ENCODE results near the gene SH3RF3. TPM values are rescaled to one million over a fixed set of nuclear protein-coding genes. Genes with fewer than 3 reads are reported as not detected.

SH3RF3 gene
- total RNA-seq, 4 donors from 2014 or later, result 2.2 to 6.1 (median 4.2) TPM

DNA sequence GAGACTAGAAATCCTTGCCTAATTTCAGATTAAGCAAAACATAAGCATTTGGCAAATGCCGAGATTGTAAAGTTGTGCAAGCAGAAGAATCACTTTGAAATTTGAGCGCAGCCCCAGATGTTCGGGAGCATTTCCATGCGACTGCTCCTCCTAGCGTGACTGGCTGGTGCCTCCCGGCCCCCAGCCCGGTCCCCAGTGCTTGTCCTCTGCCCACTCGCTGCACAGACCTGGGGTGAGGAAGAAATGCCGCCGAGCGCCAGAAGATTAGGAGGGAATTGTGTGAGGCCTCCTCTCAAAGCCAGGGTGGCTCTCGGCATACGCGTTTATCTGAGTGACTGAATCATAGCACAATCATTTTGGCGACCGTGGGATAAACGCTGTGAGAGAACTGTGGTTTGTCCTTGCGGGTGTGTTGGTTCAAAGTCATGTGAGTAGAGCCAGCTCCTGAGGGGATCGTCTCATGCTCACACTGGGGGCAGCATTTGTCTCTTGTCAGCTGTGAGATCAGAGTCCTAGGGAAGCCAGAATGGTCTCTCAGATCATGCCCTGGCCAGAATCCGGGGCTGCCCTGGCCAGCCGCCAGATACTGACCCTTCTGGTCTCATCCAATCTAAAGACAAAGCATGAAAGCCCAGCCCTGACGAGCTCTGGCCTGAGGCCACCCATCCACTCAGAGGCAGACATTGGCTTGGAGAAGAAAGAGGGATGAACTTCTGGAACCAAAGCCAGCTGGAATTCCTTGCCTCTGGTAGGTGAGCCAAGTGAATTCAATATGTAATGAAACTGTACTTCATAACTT, 189.3 kb downstream of the SH3RF3 start:
- peak in 2 of 3 donors; percentile 14 to 56 for TF ChIP-seq POLR2AphosphoS5 (IDR thresholded peaks at IDR 0.05)
- TF ChIP-seq, protein P1, sequence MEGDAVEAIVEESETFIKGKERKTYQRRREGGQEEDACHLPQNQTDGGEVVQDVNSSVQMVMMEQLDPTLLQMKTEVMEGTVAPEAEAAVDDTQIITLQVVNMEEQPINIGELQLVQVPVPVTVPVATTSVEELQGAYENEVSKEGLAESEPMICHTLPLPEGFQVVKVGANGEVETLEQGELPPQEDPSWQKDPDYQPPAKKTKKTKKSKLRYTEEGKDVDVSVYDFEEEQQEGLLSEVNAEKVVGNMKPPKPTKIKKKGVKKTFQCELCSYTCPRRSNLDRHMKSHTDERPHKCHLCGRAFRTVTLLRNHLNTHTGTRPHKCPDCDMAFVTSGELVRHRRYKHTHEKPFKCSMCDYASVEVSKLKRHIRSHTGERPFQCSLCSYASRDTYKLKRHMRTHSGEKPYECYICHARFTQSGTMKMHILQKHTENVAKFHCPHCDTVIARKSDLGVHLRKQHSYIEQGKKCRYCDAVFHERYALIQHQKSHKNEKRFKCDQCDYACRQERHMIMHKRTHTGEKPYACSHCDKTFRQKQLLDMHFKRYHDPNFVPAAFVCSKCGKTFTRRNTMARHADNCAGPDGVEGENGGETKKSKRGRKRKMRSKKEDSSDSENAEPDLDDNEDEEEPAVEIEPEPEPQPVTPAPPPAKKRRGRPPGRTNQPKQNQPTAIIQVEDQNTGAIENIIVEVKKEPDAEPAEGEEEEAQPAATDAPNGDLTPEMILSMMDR (IDR thresholded peaks at IDR 0.05), result peak in 1 of 2 donors; percentile 27
- TF ChIP-seq POLR2A (IDR thresholded peaks at IDR 0.05), result no peak
- TF ChIP-seq EP300 (IDR thresholded peaks at IDR 0.05), result no peak
- Histone ChIP-seq H3K4me3 (peak overlapping the region; percentile 7), H3K9me3 (no peaks in the 10 kb centered on the region), H3K36me3 (no peaks in the 10 kb centered on the region), H3K27ac (peak overlapping the region; percentile 80), H3K27me3 (no peaks in the 10 kb centered on the region), H3K4me1 (peaks cover 52% of the 10 kb centered on the region)
- peak; percentile 87 to 90 for DNase-seq (ENCODE audit: low spot score in 2 of 2)
- WGBS, result 21% methylated on average over 22 of the region's 22 CpGs

DNA sequence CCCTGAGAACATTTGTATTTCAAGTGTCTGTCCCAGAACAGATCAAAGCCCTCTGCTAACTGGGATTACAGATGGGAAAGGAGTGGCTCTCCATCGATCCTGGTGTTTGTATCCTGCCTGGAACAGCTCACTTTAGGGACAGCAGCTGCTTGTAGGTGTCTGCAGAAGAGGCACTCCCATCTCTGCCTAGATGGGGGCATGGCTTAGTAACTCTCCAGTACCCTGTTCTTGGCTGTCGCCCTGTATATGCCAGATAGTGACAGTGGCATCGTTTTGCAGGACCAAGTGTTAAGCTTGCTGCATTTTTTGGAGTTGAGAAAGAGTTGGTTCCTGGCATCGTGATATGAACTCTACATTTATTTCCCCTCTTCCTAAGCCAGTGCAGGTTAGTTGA, 189.9 kb downstream of the SH3RF3 start:
- Histone ChIP-seq H3K36me3 (no peaks in the 10 kb centered on the region), H3K27ac (peak overlapping the region; percentile 80), H3K9me3 (no peaks in the 10 kb centered on the region), H3K27me3 (no peaks in the 10 kb centered on the region), H3K4me3 (no peak overlapping the region), H3K4me1 (peaks cover 58% of the 10 kb centered on the region)
- 45% methylated on average over 4 of the region's 4 CpGs for WGBS
- no peak for DNase-seq (ENCODE audit: low spot score in 2 of 2)
- TF ChIP-seq, protein P1 (IDR thresholded peaks at IDR 0.05), result no peak
- peak in 1 of 3 donors; percentile 14 for TF ChIP-seq POLR2AphosphoS5 (IDR thresholded peaks at IDR 0.05)

DNA sequence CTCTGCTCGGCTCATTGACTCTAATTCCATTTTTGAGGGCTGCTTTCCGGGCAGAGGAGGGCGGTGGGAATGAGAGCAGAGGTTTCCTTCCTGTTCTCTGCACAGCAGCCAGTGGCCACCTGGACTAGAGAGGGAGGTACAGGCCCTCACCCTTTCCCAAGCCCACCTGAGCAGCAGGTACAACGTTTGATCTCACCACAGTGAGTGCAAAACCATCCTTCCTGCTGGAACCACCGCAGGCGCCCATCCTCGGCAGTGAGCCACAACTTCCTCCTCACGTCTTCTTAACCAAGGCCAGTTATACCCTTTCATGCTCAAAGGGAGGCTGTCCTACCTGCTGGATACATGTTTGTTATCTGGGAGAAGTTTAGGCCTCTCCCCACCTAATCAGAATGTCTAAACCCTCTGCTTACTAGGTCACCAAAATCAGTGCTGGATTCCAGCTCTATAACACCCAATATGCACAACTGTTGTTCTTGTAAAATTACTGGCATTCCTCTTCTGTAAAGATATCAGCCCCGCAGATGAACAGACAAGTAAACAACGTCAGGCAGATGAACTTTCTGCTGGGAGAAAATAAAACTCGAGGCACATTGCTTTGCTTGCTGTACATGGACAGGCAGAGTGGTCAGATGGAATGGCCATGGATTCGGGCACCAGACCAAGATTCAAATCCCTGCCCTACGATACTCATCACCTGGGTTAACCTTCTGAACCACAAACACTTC, 191.4 kb downstream of the SH3RF3 start:
- no peak for DNase-seq (ENCODE audit: low spot score in 2 of 2)
- Histone ChIP-seq H3K27me3 (no peaks in the 10 kb centered on the region), H3K9me3 (no peaks in the 10 kb centered on the region), H3K36me3 (no peaks in the 10 kb centered on the region), H3K4me1 (peaks cover 72% of the 10 kb centered on the region), H3K4me3 (no peak overlapping the region), H3K27ac (no peak overlapping the region)
- 81% methylated on average over 13 of the region's 13 CpGs for WGBS
- no peak for TF ChIP-seq POLR2AphosphoS5 (IDR thresholded peaks at IDR 0.05)
- no peak for TF ChIP-seq EP300 (IDR thresholded peaks at IDR 0.05)
- TF ChIP-seq POLR2A (IDR thresholded peaks at IDR 0.05), result no peak
- TF ChIP-seq, protein P1 (IDR thresholded peaks at IDR 0.05), result no peak

DNA sequence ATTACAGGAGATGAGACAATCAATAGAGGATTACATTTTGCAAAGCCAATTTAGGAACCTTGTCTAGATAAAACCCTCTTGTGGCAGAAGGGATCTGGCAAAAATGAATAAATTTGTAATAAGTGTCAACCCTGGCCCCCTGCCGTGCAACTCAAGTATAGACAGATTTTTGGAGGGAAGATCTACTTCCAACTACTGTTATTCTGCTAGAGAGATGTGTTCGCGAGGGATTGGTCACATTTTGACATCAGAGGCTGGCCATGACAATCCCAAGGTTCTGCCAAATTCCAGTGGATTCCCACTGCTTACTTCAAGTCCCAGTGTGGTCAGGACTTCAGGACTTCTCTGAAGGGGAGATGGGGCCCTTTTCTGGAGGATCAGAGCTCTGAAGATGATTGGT, 192.6 kb downstream of the SH3RF3 start:
- DNase-seq (ENCODE audit: low spot score in 2 of 2), result no peak
- no peaks in the 10 kb centered on the region for H3K9me3 ChIP-seq
- peak overlapping the region; percentile 75 for H3K27ac ChIP-seq
- TF ChIP-seq POLR2AphosphoS5 (IDR thresholded peaks at IDR 0.05) (no peak), POLR2A (IDR thresholded peaks at IDR 0.05) (no peak), EP300 (IDR thresholded peaks at IDR 0.05) (no peak)
- TF ChIP-seq, protein P1 (IDR thresholded peaks at IDR 0.05), result no peak
- no peak overlapping the region for H3K4me3 ChIP-seq
- peaks cover 84% of the 10 kb centered on the region for H3K4me1 ChIP-seq
- H3K27me3 ChIP-seq, result no peaks in the 10 kb centered on the region
- WGBS, result 75% methylated on average over 3 of the region's 3 CpGs
- H3K36me3 ChIP-seq, result no peaks in the 10 kb centered on the region

DNA sequence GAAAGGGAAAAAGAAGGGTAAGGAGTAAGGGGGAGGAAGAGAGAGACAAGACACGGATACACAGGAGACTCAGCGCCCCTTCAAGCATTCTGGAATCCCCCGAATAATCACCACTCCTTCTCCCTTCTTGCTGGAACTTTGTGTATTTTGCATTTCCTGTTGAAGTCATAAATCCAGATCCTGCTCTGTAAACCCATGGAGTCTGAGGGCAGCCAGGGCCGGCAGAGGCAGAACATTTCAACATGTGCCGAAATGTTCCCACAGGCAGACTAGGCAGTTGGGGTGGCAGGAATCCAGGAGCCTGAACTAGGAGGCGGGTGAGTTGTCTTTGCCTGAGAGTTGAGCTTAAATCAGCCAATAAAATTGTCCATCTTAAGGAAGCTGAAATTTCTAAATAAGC, 193.1 kb downstream of the SH3RF3 start:
- Histone ChIP-seq H3K4me3 (no peak overlapping the region), H3K27me3 (no peaks in the 10 kb centered on the region), H3K4me1 (peaks cover 86% of the 10 kb centered on the region), H3K9me3 (no peaks in the 10 kb centered on the region), H3K36me3 (no peaks in the 10 kb centered on the region), H3K27ac (peak overlapping the region; percentile 75)
- WGBS, result 10% methylated on average over 6 of the region's 6 CpGs
- peak in 1 of 3 donors; percentile 90 for TF ChIP-seq POLR2AphosphoS5 (IDR thresholded peaks at IDR 0.05)
- TF ChIP-seq, protein P1 (IDR thresholded peaks at IDR 0.05), result no peak
- peak; percentile 95 for DNase-seq (ENCODE audit: low spot score in 2 of 2)
